ENCODE measurements around the gene TGFBR3. TPM values are rescaled to one million over a fixed set of nuclear protein-coding genes. Genes with fewer than 3 reads are reported as not detected.

The TGFBR3 gene
- total and polyA plus RNA-seq, 2 of the 8 experiments (the other 6 are each of a cell fraction or from before 2014, with no cell fraction given) = 2.0 to 6.1 TPM

DNA sequence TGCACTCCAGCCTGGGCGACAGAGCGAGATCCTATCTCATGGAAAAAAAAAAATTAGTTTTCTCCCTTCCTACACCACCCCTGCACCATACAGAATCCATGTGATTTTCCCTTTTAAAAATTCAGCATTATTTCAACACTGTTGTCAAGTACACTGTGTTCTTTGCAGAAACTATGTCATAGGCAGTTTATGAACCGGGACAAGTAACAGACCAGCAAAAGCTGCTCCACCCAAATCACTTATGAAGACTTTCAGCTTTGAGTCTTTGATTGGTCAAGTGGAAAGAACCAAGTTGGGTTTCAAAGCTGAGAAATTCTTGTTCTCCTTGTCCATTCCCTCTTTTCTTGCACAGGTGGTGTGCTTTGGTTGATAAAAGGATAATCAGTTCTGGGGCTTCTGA, 212.3 kb downstream of the TGFBR3 start:
- H3K4me1 ChIP-seq (replicated peaks in 1 of 4; ENCODE audit: control insufficient read depth in 3 of 4, insufficient read depth in 4 of 4, low read length in 3 of 4) = no peaks in the 10 kb centered on the region
- TF ChIP-seq, protein P1, sequence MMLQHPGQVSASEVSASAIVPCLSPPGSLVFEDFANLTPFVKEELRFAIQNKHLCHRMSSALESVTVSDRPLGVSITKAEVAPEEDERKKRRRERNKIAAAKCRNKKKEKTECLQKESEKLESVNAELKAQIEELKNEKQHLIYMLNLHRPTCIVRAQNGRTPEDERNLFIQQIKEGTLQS (IDR thresholded peaks at IDR 0.05; ENCODE audit: insufficient read depth, low read depth, low read length) = no peak
- TF ChIP-seq TBP (IDR thresholded peaks at IDR 0.05; ENCODE audit: low read depth, low read length) (no peak), BCL11A (IDR thresholded peaks at IDR 0.05; ENCODE audit: low read depth in 2 of 2, low read length in 2 of 2) (no peak), SIN3A (conservative IDR thresholded peaks at IDR 0.05 in 1 of 2, IDR thresholded peaks at IDR 0.05 in 1 of 2; ENCODE audit: low read depth in 1 of 2, low read length in 2 of 2) (no peak), KDM5A (IDR thresholded peaks at IDR 0.05; ENCODE audit: low read length) (no peak), TCF12 (IDR thresholded peaks at IDR 0.05; ENCODE audit: low read depth, low read length) (no peak), FOSL1 (IDR thresholded peaks at IDR 0.05; ENCODE audit: insufficient read depth, low read depth, low read length) (no peak), CHD1 (IDR thresholded peaks at IDR 0.05; ENCODE audit: low read depth, low read length) (no peak), KDM1A (IDR thresholded peaks at IDR 0.05; ENCODE audit: borderline replicate concordance, low read length) (no peak), EP300 (IDR thresholded peaks at IDR 0.05; ENCODE audit: borderline replicate concordance in 1 of 2, low read depth in 2 of 2, low read length in 2 of 2) (no peak), HDAC2 (IDR thresholded peaks at IDR 0.05; ENCODE audit: borderline replicate concordance in 1 of 2, low read depth in 2 of 2, low read length in 2 of 2) (no peak), YY1 (IDR thresholded peaks at IDR 0.05; ENCODE audit: low read depth, low read length) (no peak)
- no peak overlapping the region for H3K14ac ChIP-seq (ENCODE audit: insufficient read length)
- no peaks in the 10 kb centered on the region for H3K36me3 ChIP-seq (ENCODE audit: control insufficient read depth in 2 of 4, insufficient read depth in 4 of 4, low read length in 3 of 4)
- H3K18ac ChIP-seq (ENCODE audit: extremely low read depth, low read length) = no peak overlapping the region
- no peak overlapping the region for H2AFZ ChIP-seq (ENCODE audit: low read length)
- no peak overlapping the region for H4K91ac ChIP-seq (replicated peaks; ENCODE audit: insufficient read length, low read length)
- H3K27me3 ChIP-seq (replicated peaks in 1 of 4; ENCODE audit: control insufficient read depth in 3 of 4, extremely low read depth in 1 of 4, insufficient read depth in 3 of 4, low read length in 3 of 4) = no peaks in the 10 kb centered on the region
- no peaks in the 10 kb centered on the region for H3K79me2 ChIP-seq (ENCODE audit: control insufficient read depth in 1 of 2, insufficient read depth in 2 of 2, low read length in 2 of 2)
- H2BK15ac ChIP-seq (ENCODE audit: low read length) = no peak overlapping the region
- H3K4me2 ChIP-seq (ENCODE audit: insufficient read depth in 1 of 2, low read depth in 2 of 2, low read length in 2 of 2) = no peak overlapping the region
- POLR2A ChIA-PET (ENCODE audit: partially characterized antibody) = no interaction called here
- no peak overlapping the region for H3K4ac ChIP-seq (replicated peaks; ENCODE audit: insufficient read length, low read depth, low read length)
- H2BK20ac ChIP-seq (ENCODE audit: low read length) = no peak overlapping the region
- H2BK120ac ChIP-seq (replicated peaks; ENCODE audit: low read depth, low read length) = no peak overlapping the region
- no peaks in the 10 kb centered on the region for H3K23me2 ChIP-seq (ENCODE audit: low read depth, low read length)
- no peak overlapping the region for H3K56ac ChIP-seq (replicated peaks; ENCODE audit: insufficient read length, low read depth, low read length)
- DNase-seq (ENCODE audit: low read depth in 1 of 2, low spot score in 2 of 2) = no peak
- H2BK5ac ChIP-seq (ENCODE audit: low read depth, low read length) = no peak overlapping the region
- H3K9me3 ChIP-seq (ENCODE audit: insufficient read depth in 2 of 2, low read depth in 1 of 2, low read length in 1 of 2) = no peaks in the 10 kb centered on the region
- H3K79me1 ChIP-seq (ENCODE audit: low read depth, low read length) = no peaks in the 10 kb centered on the region
- no peak overlapping the region for H2AK5ac ChIP-seq (ENCODE audit: low read depth, low read length)
- FAIRE-seq = no peak
- no peaks in the 10 kb centered on the region for H4K20me1 ChIP-seq (replicated peaks in 1 of 2; ENCODE audit: control insufficient read depth in 1 of 2, insufficient read depth in 2 of 2, low read length in 2 of 2)
- no peak overlapping the region for H3K27ac ChIP-seq (ENCODE audit: low read depth, low read length)
- H2BK12ac ChIP-seq (ENCODE audit: low read depth, low read length) = no peak overlapping the region
- no peak overlapping the region for H4K5ac ChIP-seq (ENCODE audit: insufficient read length, low read depth, low read length)
- H3K9ac ChIP-seq (replicated peaks in 1 of 4; ENCODE audit: extremely low read depth in 1 of 4, low read depth in 3 of 4, low read length in 3 of 4) = no peak overlapping the region
- H4K8ac ChIP-seq (ENCODE audit: extremely low read depth, insufficient read depth, low read length) = no peak overlapping the region
- no peak overlapping the region for H3K23ac ChIP-seq (ENCODE audit: insufficient read length)
- WGBS, 2 experiments (ENCODE audit: extremely low coverage in 1 of 2, insufficient coverage in 1 of 2, insufficient read length in 1 of 2, insufficient replicate concordance in 2 of 2, low coverage in 1 of 2, low lambda C conversion rate in 2 of 2, missing lambda C conversion rate in 1 of 2) = 81% methylated on average over 3 of the region's 3 CpGs; no CpG with 5 or more reads in 1 of the 2 experiments
- no peak overlapping the region for H3K4me3 ChIP-seq (ENCODE audit: extremely low read depth in 1 of 4, insufficient read depth in 2 of 4, low read depth in 3 of 4, low read length in 4 of 4)
- CTCF ChIA-PET (ENCODE audit: partially characterized antibody) = no interaction called here

Measured in H1 (cell line).